ENCODE results near the gene RILPL2.

GRCh38 chr12:123399255-123399617, 37.2 kb downstream of the RILPL2 start:
- TF ChIP-seq POLR2A (IDR thresholded peaks at IDR 0.05) = no peak
- TF ChIP-seq CTCF (IDR thresholded peaks at IDR 0.05) = no peak
- TF ChIP-seq POLR2AphosphoS5 (IDR thresholded peaks at IDR 0.05; ENCODE audit: insufficient read depth in 1 of 2, low read depth in 1 of 2) = no peak

Measured in vagina (tissue), 2 donors.